SJSA1 (cell line): Measurements from ENCODE around the gene TBC1D17. TPM values are rescaled to one million over a fixed set of nuclear protein-coding genes. Genes with fewer than 3 reads are reported as not detected.
"Not testable (repeated sequence)": the region's sequence is repeated elsewhere in the genome, so short reads cannot be mapped to it uniquely, and the experiment has no call there.

Experiments used
- DNase-seq, 2 experiments: peaks; one replicate each; pipeline ENCODE4 v3.0.0-alpha.2; 2015 to 2020; ENCODE audit warnings: low spot score in 2 of 2, low read depth in 1 of 2
- H3K27ac ChIP-seq: fragments of 250-450 bp; sonication (Bioruptor Pico); 2 replicates; pipeline ENCODE4 v1.5.1; 2020; ENCODE audit warnings: mild to moderate bottlenecking, moderate library complexity
- H3K27me3 ChIP-seq: fragments of 250-450 bp; sonication (Bioruptor Pico); replicated peaks from 2 replicates; pipeline ENCODE4 v1.5.1; 2020; ENCODE audit warnings: mild to moderate bottlenecking, moderate library complexity
- H3K36me3 ChIP-seq: fragments of 250-450 bp; sonication (Bioruptor Pico); 2 replicates; pipeline ENCODE4 v1.5.1; 2020; ENCODE audit warnings: mild to moderate bottlenecking
- H3K4me1 ChIP-seq: fragments of 250-450 bp; sonication (Bioruptor Pico); replicated peaks from 2 replicates; pipeline ENCODE4 v1.6.1; 2021; ENCODE audit warnings: mild to moderate bottlenecking
- H3K4me3 ChIP-seq: fragments of 250-450 bp; sonication (Bioruptor Pico); 2 replicates; pipeline ENCODE4 v1.5.1; 2020; ENCODE audit warnings: mild to moderate bottlenecking
- H3K9me3 ChIP-seq: fragments of 250-450 bp; sonication (Bioruptor Pico); replicated peaks from 2 replicates; pipeline ENCODE4 v1.5.1; 2020; ENCODE audit warnings: mild to moderate bottlenecking
- total RNA-seq: library from RNA; depleted of rRNA; stranded (reverse); fragments of >200 nt; shearing (Covaris generic); gene quantifications from 2 replicates; pipeline ENCODE4 v1.2.3, GENCODE V29; 2014

The TBC1D17 gene
- total RNA-seq, 1 experiment from 2014 or later: 3.9 TPM

DNA sequence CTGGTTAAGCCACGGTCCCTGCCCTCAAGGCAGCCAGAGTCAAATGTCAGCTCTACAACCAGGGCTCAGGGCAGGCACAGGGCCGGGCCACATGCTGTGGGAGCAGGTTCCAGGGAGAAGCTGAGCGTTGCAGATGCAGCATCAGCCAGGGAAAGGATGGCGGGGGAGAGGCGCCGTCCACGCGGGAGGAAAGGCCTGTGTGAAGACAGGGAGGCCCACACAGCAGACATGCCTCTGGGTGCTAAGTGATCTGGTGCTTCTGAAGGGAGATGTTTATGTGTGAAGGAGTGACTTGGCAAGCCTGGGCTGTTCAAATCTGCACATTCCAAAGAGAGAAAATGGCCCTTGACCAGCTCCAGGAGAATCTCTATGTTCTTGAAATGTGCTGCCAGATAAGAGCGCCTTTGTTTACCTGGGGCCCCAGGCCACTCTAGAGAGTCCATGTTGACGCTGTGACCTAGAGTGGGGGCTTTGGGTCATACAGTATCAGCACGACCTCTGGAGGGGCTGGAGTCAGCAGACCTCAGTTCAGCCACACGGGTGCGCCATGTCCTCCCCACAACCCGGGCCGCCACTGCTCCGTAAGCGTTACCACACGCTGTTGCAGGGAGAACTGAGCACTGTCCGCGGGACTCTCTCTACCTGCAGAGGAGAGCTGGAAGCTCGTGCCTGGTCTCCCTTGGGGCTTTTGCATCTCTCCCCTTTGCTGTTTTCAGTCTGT lies 35.6 kb downstream of the TBC1D17 start:
- no peaks in the 10 kb centered on the region for H3K4me1 ChIP-seq
- DNase-seq: no peak
- H3K9me3 ChIP-seq: no peaks in the 10 kb centered on the region
- H3K27me3 ChIP-seq: no peaks in the 10 kb centered on the region
- H3K27ac ChIP-seq: no peak overlapping the region
- peaks cover 90% of the 10 kb centered on the region for H3K36me3 ChIP-seq
- no peak overlapping the region for H3K4me3 ChIP-seq

DNA sequence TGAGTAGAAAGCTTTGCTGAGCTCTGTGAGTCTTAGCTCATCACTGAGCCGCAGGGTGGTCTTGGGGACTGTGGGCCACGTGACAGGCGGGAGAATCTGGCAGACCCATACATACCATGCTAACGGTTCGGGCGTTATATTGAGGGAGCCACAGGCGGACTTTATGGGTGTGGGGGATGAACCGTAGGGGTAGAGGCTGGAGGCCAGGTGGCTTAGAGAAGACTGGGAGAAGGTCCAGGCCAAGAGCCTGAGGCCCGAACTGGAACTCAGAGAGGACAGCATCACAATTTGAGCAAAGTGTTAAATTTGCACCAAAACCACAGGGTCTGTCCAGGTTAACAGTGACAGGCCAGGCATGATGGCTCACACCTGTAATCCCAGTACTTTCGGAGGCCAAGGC lies 36.2 kb downstream of the TBC1D17 start:
- no peak for DNase-seq
- Histone ChIP-seq H3K4me3 (no peak overlapping the region), H3K36me3 (peaks cover 89% of the 10 kb centered on the region), H3K27me3 (no peaks in the 10 kb centered on the region), H3K9me3 (no peaks in the 10 kb centered on the region), H3K4me1 (no peaks in the 10 kb centered on the region), H3K27ac (no peak overlapping the region)

DNA sequence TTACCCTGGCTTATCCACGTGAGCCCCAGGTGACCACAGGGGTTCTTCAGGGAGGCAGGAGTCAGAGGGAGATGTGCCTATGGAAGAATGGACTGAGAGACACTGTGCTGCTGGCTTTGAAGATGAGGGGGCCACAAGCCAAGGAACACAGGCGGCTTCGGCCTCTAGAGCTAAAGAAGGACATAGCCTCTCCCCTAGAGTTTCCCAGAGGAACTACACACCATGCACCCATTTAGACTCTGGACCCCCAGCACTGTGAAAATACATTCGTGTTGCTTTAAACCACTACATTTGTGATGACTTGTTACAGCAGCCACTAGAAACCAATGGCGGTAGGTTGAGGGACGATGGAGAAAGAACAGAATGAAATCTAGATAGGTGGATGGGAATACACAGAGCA lies 37.8 kb downstream of the TBC1D17 start:
- Histone ChIP-seq H3K27ac (no peak overlapping the region), H3K4me1 (no peaks in the 10 kb centered on the region), H3K9me3 (no peaks in the 10 kb centered on the region), H3K27me3 (no peaks in the 10 kb centered on the region), H3K36me3 (peaks cover 88% of the 10 kb centered on the region), H3K4me3 (no peak overlapping the region)
- no peak for DNase-seq

DNA sequence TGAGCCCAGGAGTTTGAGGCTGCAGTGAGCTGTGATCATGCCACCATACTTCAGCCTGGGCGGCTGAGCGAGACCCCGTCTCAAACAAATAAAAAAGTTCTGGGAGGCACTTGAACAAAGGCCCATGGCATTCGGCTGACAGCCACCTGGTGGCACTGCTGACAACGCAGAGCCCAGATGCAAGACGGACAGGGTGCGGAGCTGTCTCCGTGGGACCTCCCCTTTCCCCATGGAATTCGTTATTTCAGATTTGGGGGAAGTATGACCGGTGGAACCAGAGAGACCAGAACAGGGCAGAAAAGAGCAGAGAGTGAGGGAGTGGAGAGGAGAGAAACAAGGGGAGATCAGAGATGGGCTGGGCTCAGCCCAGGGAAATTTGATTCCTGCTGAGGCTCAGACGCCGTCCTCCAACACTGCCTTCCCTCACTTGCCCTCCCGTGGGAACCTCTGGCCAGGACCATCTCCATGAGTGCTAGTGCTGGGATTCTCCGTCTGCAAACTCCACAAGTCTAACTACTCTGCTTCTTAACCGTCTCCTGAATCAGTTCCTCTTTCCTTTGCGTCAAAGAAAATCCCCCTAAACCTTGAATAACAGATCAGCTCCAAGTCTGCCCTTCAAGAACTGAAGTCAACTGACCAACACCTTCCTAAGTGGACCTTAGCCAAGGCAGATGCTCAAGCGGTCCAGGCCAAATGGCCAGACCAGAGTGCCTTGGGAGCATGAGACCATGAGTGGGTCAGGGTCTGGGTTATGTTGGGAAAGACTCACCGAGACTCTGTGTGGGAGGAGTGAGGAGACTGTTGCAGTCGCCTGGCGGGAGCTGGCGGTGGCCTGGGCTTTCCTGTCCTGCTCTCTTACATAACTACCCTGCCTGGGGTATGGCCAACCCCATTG lies 39.6 kb downstream of the TBC1D17 start:
- no peaks in the 10 kb centered on the region for H3K27me3 ChIP-seq
- H3K4me1 ChIP-seq: no peaks in the 10 kb centered on the region
- H3K27ac ChIP-seq: no peak overlapping the region
- no peaks in the 10 kb centered on the region for H3K9me3 ChIP-seq
- H3K4me3 ChIP-seq: no peak overlapping the region
- H3K36me3 ChIP-seq: peaks cover 93% of the 10 kb centered on the region
- DNase-seq: no peak

DNA sequence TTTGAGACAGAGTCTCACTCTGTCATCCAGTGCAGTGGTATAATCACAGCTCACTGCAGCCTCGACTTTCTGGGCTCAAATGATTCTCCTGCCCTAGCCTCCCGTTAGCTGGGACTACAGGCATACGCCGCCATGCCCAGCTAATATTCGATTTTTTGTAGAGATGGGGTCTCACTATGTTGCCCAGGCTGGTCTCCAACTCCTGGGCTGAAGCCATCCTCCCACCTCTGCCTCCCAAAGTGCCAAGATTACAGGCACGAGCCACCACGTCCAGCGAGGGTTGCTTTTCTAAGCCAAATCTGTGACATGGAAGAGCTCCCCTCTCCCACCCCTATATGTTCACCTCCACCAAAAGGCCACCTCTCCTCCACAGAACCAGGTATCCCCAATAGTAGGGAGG lies 40.6 kb downstream of the TBC1D17 start:
- Histone ChIP-seq H3K27me3 (no peaks in the 10 kb centered on the region), H3K36me3 (peaks cover 92% of the 10 kb centered on the region), H3K9me3 (no peaks in the 10 kb centered on the region), H3K27ac (no peak overlapping the region), H3K4me3 (no peak overlapping the region), H3K4me1 (no peaks in the 10 kb centered on the region)
- DNase-seq: no peak

GRCh38 chr19:49920624-49921363 lies 43.3 kb downstream of the TBC1D17 start:
- Histone ChIP-seq H3K27me3 (no peaks in the 10 kb centered on the region), H3K4me3 (no peak overlapping the region), H3K9me3 (no peaks in the 10 kb centered on the region), H3K27ac (no peak overlapping the region), H3K36me3 (peaks cover 93% of the 10 kb centered on the region), H3K4me1 (no peaks in the 10 kb centered on the region)
- DNase-seq: no peak

DNA sequence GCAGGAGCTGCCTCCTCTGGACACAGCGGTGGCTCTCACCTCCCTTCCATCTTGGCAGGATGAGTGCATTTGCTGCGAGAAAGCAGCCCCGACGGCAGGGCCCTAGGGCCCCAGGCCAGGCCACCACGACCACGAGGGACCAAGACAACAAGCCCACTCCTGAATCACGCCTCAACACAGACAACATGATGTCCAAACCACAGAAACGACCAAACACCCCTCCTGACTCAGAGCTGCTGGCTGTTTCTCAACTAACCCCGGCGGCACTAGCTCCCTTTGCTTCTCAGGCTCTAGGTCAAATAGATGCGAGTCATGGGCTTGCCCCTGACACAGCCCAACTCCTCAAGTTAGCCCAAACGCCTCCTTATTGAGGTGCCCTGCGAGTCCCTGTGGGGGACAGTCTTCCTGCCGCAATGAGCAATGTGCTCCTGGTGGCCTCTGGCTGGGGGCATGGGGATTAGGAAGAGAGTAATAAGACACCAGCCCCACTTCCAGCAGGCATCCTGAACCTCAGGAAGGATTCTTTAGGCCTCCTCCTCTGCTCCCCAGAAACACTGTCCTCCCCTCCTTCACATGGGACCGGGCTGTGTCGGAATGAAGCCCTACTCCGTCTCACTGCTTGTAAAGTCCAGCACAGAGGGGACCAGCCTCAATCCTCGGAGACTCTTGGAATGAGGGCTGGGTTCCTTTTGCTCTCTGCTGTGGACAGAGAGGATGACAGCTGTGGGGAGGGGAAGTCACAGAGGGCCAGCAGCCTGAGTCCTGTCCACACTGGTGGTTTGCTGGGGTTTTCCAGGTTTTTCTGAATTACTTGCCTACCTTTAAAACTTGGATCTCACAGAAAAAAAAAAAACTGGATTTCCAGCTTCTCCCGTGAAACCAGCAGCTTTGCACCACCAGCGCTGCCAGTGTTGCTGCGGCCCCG lies 44.6 kb downstream of the TBC1D17 start:
- Histone ChIP-seq H3K9me3 (no peaks in the 10 kb centered on the region), H3K27ac (no peak overlapping the region)

DNA sequence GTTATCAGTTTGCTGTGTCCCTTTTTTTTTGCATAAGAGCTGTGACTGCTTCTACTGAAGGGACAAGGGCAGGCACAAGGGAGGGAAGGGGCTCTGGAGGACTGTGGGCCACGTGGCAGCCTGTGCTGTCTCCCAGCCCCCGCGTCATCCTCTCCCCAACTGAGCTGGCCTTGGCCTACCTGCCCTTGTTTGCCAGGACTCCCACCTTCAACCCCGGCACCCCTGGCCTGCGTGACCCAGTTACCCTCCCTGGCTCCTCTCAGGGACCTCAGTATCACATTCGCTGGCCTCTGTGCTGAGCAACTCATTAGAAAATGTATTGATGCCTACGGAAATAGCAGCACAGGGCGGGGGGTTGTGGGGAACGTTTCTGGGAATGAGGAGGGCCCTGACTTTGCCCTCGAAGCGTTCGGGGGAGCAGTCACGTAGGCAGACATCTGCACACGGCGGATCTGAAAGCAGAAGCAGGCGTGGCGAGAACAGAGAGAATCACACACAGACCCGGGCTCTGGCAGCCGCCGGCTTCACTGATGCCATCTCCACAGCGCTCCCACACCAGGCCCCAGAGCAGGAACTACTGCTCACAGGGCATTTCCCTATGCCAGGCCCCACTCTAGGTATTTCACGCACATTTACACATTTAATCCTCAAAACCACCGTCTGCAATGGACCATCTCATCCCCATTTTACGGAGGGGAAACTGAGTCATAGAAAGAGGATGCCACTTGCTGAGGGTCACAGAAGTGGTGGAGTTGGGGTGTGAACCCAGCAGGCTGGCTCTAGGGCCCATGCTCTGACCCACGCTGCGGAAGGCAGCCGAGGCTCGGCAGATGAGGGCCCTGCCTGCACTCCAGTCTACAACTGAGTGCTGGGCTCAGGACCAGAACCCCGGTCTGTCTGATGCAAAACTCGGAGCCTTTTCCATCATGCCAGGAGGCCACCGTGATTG lies 45.8 kb downstream of the TBC1D17 start:
- Histone ChIP-seq H3K4me3 (no peak overlapping the region), H3K27ac (no peak overlapping the region), H3K36me3 (peaks cover 96% of the 10 kb centered on the region), H3K4me1 (peaks cover 10% of the 10 kb centered on the region), H3K9me3 (no peaks in the 10 kb centered on the region), H3K27me3 (no peaks in the 10 kb centered on the region)
- no peak for DNase-seq

More for the DNA sequence above, 44.6 kb downstream of the TBC1D17 start:
- H3K36me3 ChIP-seq: peaks cover 96% of the 10 kb centered on the region
- H3K4me1 ChIP-seq: no peaks in the 10 kb centered on the region
- H3K27me3 ChIP-seq: no peaks in the 10 kb centered on the region
- H3K4me3 ChIP-seq: no peak overlapping the region
- DNase-seq: no peak

- DNase-seq: no peak
- Histone ChIP-seq H3K4me1 (peaks cover 10% of the 10 kb centered on the region), H3K9me3 (no peaks in the 10 kb centered on the region), H3K27ac (no peak overlapping the region), H3K4me3 (no peak overlapping the region), H3K27me3 (no peaks in the 10 kb centered on the region), H3K36me3 (peaks cover 93% of the 10 kb centered on the region)
Measured at GRCh38 chr19:49924004-49924880, 46.7 kb downstream of the TBC1D17 start.

DNA sequence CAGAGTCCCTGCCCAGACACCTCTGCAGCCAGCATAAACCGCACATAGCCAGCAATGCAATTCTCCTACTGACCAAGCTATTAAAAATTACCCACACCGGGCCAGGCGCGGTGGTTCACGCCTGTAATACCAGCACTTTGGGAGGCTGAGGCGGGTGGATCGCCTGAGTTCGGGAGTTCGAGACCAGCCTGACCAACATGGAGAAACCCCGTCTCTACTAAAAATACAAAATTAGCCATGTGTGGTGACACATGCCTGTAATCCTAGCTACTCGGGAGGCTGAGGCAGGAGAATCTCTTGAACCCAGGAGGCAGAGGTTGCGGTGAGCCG lies 47.3 kb downstream of the TBC1D17 start:
- H3K36me3 ChIP-seq: peaks cover 88% of the 10 kb centered on the region
- H3K27ac ChIP-seq, H3K4me3 ChIP-seq, H3K27me3 ChIP-seq, DNase-seq, H3K9me3 ChIP-seq: not testable (repeated sequence)
- peaks cover 12% of the 10 kb centered on the region for H3K4me1 ChIP-seq

DNA sequence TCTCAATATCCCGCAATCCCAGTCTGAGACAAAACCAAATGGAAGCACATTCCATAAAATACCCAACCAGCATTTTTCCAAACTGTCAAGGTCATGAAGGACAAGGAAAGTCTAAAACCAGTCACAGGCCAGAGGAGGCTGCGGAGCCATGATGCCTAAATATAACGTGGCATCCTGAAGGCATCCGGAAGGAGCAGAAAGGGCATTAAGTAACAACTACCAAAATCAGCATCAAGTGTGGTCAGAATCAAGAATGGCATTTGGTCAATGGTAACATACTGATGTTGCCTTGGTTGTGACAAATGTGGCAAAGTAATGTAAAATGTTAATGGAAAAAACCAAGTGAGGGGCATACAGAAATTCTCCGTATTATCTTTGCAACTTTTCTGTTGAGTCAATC lies 48.0 kb downstream of the TBC1D17 start:
- no peaks in the 10 kb centered on the region for H3K27me3 ChIP-seq
- peaks cover 12% of the 10 kb centered on the region for H3K4me1 ChIP-seq
- no peak overlapping the region for H3K27ac ChIP-seq
- DNase-seq: no peak
- H3K4me3 ChIP-seq: no peak overlapping the region
- no peaks in the 10 kb centered on the region for H3K9me3 ChIP-seq
- peaks cover 83% of the 10 kb centered on the region for H3K36me3 ChIP-seq

GRCh38 chr19:49926515-49926914 lies 49.0 kb downstream of the TBC1D17 start:
- no peak overlapping the region for H3K27ac ChIP-seq
- no peak for DNase-seq
- H3K9me3 ChIP-seq: no peaks in the 10 kb centered on the region
- H3K27me3 ChIP-seq: no peaks in the 10 kb centered on the region
- H3K4me3 ChIP-seq: no peak overlapping the region
- peaks cover 12% of the 10 kb centered on the region for H3K4me1 ChIP-seq
- H3K36me3 ChIP-seq: peaks cover 83% of the 10 kb centered on the region
